Esophagus muscularis mucosa (tissue), 4 donors: ENCODE data around the gene TTC7B. TPM values are rescaled to one million over a fixed set of nuclear protein-coding genes. Genes with fewer than 3 reads are reported as not detected.

ENCODE experiments used
- DNase-seq: peaks from one replicate; pipeline ENCODE4 v3.0.0-alpha.2; 2017; ENCODE audit errors: extremely low spot score
- H3K27ac ChIP-seq, 4 donors: fragments of 200-600 bp; sonication (generic); replicated peaks in 1 of 4; 1 replicate in 3 of 4; 2 replicates in 1 of 4; pipeline ENCODE4 v1.5.1; 2016 to 2019; ENCODE audit warnings: mild to moderate bottlenecking in 1 of 4
- H3K27me3 ChIP-seq, 4 donors: fragments of 200-600 bp; sonication (generic); one replicate each; pipeline versions ENCODE4 v1.5.1 to v1.6.0; 2016 to 2019
- H3K36me3 ChIP-seq, 4 donors: fragments of 200-600 bp; sonication (generic); one replicate each; pipeline ENCODE4 v1.5.1; 2016 to 2019
- H3K4me1 ChIP-seq, 4 donors: fragments of 200-600 bp; sonication (generic); one replicate each; pipeline ENCODE4 v1.5.1; 2016 to 2019
- H3K4me3 ChIP-seq, 4 donors: fragments of 200-600 bp; sonication (generic); 1 replicate in 2 of 4; 2 replicates in 2 of 4; pipeline ENCODE4 v1.5.1; 2016 to 2019; ENCODE audit warnings: mild to moderate bottlenecking in 4 of 4, moderate library complexity in 1 of 4
- H3K9me3 ChIP-seq, 4 donors: fragments of 200-600 bp; sonication (generic); 1 replicate in 3 of 4; 2 replicates in 1 of 4; pipeline ENCODE4 v1.5.1; 2016 to 2019
- EP300 ChIP-seq: sonication (generic); formaldehyde crosslinking; IDR thresholded peaks from one replicate; pipeline ENCODE4 v1.6.1; 2017; ENCODE audit warnings: antibody characterized with exemption
- POLR2A ChIP-seq: fragments of 450-650 bp; IDR thresholded peaks from one replicate; pipeline ENCODE4 v1.6.1; 2017; ENCODE audit warnings: antibody characterized with exemption, moderate library complexity, mild to moderate bottlenecking, low read depth
- POLR2AphosphoS5 ChIP-seq, 2 donors: sonication (generic); formaldehyde crosslinking; IDR thresholded peaks; one replicate each; pipeline ENCODE4 v1.6.1; 2017; ENCODE audit warnings: antibody characterized with exemption in 2 of 2
- WGBS: methylation state at CpG from one replicate; pipeline ENCODE4 v1.1.5; 2018; 5-methylcytosine and 5-hydroxymethylcytosine counted together
- intact Hi-C: fragments of 100-400 bp; cut with DNase I; formaldehyde crosslinking; loops from one replicate; pipeline ENCODE4 v1.15.1; 2023
- total RNA-seq, 4 donors: library from RNA; depleted of rRNA; stranded (reverse); fragments of >200 nt; gene quantifications; one replicate each; pipeline versions ENCODE4 v1.1.0 to v1.2.1, GENCODE V29; 2016
- TF ChIP-seq, protein P1 (sequence below), 3 experiments: fragments of 200-600 bp in 2 of 3; fragments of 450-650 bp in 1 of 3; sonication (generic) in 2 of 3; IDR thresholded peaks; one replicate each; pipeline ENCODE4 v1.5.1; 2017 to 2019; ENCODE audit warnings: antibody characterized with exemption in 3 of 3, mild to moderate bottlenecking in 2 of 3, moderate library complexity in 1 of 3

Gene TTC7B
- total RNA-seq, 4 donors from 2014 or later = 54.4 to 148 (median 113) TPM

DNA sequence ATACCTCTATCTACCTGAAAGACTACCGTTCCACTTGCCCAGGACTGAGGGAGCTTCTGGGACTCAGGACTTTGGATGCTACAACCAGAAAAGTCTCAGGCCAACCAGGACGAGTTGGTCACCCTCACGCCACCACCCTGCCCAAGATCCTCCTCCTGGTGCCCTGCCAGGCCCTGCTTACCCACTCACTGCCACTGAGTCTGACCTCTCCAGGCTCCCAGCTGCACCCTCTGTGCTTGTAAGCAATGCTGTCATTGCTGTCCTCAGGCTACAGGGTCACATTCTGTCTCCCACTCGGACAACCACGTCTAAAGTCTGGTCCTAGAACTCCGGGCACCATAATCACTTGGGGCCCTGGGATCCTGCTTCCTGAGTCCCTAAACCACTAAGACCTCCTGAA, 9.2 kb downstream of the TTC7B start:
- no peak for DNase-seq
- TF ChIP-seq POLR2AphosphoS5 (IDR thresholded peaks at IDR 0.05) (no peak), POLR2A (no peak), EP300 (no peak)
- TF ChIP-seq, protein P1, sequence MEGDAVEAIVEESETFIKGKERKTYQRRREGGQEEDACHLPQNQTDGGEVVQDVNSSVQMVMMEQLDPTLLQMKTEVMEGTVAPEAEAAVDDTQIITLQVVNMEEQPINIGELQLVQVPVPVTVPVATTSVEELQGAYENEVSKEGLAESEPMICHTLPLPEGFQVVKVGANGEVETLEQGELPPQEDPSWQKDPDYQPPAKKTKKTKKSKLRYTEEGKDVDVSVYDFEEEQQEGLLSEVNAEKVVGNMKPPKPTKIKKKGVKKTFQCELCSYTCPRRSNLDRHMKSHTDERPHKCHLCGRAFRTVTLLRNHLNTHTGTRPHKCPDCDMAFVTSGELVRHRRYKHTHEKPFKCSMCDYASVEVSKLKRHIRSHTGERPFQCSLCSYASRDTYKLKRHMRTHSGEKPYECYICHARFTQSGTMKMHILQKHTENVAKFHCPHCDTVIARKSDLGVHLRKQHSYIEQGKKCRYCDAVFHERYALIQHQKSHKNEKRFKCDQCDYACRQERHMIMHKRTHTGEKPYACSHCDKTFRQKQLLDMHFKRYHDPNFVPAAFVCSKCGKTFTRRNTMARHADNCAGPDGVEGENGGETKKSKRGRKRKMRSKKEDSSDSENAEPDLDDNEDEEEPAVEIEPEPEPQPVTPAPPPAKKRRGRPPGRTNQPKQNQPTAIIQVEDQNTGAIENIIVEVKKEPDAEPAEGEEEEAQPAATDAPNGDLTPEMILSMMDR (IDR thresholded peaks at IDR 0.05) = no peak
- Histone ChIP-seq H3K4me3 (no peak overlapping the region), H3K9me3 (no peaks in the 10 kb centered on the region), H3K36me3 (peaks cover 0 to 3% (median 0%) of the 10 kb centered on the region in 4 donors), H3K27ac (peak overlapping the region in 3 of 4 donors; percentile 52 to 71 (median 68)), H3K4me1 (peaks cover 53 to 80% (median 63%) of the 10 kb centered on the region in 4 donors), H3K27me3 (no peaks in the 10 kb centered on the region)
- WGBS = 80% methylated on average over 5 of the region's 6 CpGs
- intact Hi-C loops = no loop called here

DNA sequence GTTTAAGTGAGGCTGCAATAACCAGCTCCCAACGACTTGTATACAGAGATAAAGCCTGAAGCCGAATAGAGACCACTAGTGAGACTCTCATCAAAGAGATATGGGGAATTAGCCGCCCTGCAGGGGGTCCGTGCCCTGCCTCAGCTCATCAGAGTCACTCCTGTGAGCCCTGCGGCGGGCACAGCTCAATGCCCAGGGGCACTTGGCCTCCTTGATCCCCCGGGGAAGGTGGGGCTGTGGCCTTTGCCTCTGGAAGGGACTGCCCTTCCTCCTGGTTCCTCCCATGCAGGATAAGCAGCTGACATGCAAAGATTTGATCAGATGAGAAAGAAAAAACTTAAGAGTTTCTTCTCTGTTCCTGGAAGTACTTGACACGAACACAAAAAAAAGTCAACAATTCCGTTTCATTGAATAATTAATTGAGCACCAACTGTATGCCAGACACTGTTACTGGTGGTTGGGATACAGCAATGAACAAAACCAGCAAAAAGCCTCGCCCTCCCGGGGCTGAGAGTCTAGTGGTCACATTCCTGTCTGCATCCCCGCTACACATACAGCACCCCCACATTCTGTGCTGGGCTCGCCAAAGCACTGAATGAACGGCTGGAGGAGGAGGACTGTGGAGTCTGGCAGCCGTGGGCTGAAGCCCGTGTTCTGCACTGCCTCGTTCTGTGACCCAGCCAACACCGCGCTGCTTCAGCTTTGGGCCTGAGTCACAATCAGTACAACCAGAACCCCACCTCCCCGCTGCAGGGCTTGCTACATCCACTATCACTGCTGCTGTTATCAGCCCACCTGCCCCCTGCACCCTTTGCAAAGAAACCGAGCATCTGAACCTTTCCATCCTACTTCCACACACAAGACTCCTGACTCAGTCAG, 10.3 kb downstream of the TTC7B start:
- peaks cover 0 to 3% (median 0%) of the 10 kb centered on the region in 4 donors for H3K36me3 ChIP-seq
- DNase-seq = no peak
- H3K4me3 ChIP-seq = no peak overlapping the region
- H3K27me3 ChIP-seq = no peaks in the 10 kb centered on the region
- intact Hi-C loops = no loop called here
- no peaks in the 10 kb centered on the region for H3K9me3 ChIP-seq
- TF ChIP-seq, protein P1 (IDR thresholded peaks at IDR 0.05) = no peak
- TF ChIP-seq EP300 (no peak), POLR2AphosphoS5 (IDR thresholded peaks at IDR 0.05) (no peak), POLR2A (no peak)
- WGBS = 74% methylated on average over 16 of the region's 21 CpGs
- H3K27ac ChIP-seq = peak overlapping the region in 1 of 4 donors; percentile 68
- peaks cover 53 to 73% (median 63%) of the 10 kb centered on the region in 4 donors for H3K4me1 ChIP-seq

DNA sequence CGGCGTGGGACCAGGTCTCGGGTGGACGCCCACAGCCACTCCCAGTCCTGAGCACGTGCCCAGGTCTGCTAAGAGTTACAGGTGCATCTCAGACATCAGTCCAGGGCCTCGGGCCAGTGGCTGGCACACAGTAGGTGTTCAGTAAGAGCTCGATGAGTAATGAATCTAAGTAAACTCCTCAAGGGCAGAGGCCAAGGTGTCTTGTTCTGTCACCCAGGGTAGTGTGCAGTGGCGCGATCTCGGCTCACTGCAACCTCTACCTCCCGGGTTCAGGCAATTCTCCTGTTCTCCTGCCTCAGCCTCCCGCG, 11.2 kb downstream of the TTC7B start:
- no peak for TF ChIP-seq POLR2A
- TF ChIP-seq EP300 = no peak
- no peak for TF ChIP-seq POLR2AphosphoS5 (IDR thresholded peaks at IDR 0.05)
- TF ChIP-seq, protein P1 (IDR thresholded peaks at IDR 0.05) = no peak
- no peak for DNase-seq
- Histone ChIP-seq H3K36me3 (peaks cover 0 to 3% (median 0%) of the 10 kb centered on the region in 4 donors), H3K4me3 (no peak overlapping the region), H3K27me3 (no peaks in the 10 kb centered on the region), H3K27ac (no peak overlapping the region), H3K9me3 (no peaks in the 10 kb centered on the region), H3K4me1 (peaks cover 45 to 65% (median 60%) of the 10 kb centered on the region in 4 donors)
- intact Hi-C loops = no loop called here
- WGBS = 93% methylated on average over 8 of the region's 13 CpGs

DNA sequence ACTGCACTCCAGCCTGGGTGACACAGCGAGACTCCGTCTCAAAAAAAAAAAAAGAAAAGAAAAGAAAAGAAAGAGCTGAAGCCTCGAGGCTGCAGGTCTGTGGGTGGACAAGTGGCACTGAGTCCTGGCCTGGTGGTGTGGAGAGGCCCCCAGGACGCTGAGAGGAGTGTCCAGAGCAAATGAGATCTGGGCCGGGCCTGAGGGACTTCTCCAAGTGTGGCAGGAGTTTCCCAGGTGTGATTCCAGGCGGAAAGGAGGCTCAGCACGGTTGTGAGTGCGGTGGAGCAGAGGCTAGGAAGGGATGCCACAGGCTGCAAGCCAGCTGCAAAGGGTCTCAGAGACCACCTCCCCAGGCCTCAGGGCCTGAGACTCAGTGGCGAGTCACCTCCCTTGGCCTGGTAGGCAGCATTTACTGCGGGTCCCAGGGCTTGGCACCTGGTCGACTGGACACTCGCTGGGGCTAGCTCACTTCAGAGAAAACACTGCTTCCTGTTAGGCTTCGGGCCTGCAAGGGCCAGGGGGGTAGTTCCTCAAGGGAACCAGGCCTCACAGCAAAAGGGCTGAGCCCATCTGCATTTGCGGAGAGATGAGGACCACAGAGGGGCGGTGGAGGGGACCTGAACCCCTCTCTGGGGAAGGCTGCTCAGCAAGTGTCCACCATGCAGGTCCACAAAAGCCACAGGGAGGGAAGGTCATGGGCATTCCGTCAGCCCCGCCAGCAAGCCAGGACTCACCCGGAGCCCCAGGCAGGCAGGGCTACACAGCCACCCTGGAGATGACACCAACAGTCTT, 11.7 kb downstream of the TTC7B start:
- peaks cover 0 to 3% (median 0%) of the 10 kb centered on the region in 4 donors for H3K36me3 ChIP-seq
- DNase-seq = no peak
- WGBS = 71% methylated on average over 14 of the region's 18 CpGs
- peaks cover 45 to 59% (median 55%) of the 10 kb centered on the region in 4 donors for H3K4me1 ChIP-seq
- TF ChIP-seq EP300 (no peak), POLR2AphosphoS5 (IDR thresholded peaks at IDR 0.05) (no peak)
- TF ChIP-seq, protein P1 (IDR thresholded peaks at IDR 0.05) = no peak
- H3K27me3 ChIP-seq = no peaks in the 10 kb centered on the region
- intact Hi-C loops = no loop called here
- H3K4me3 ChIP-seq = no peak overlapping the region
- no peaks in the 10 kb centered on the region for H3K9me3 ChIP-seq
- peak overlapping the region in 3 of 4 donors; percentile 13 to 35 (median 29) for H3K27ac ChIP-seq
